K562 (cell line): Measurements from ENCODE around the gene TRIM44. TPM values are rescaled to one million over a fixed set of nuclear protein-coding genes. Genes with fewer than 3 reads are reported as not detected.

Source experiments
- ARID4B ChIP-seq: sonication (generic); formaldehyde crosslinking; IDR thresholded peaks from 2 replicates; pipeline ENCODE4 v1.8.0; 2022; ENCODE audit warnings: mild to moderate bottlenecking, missing genetic modification reagents
- CC2D1A ChIP-seq: fragments of 450-650 bp; IDR thresholded peaks from 2 replicates; pipeline ENCODE4 v1.6.1; 2017; ENCODE audit warnings: mild to moderate bottlenecking
- CTCF ChIP-seq, 3 experiments: IDR thresholded peaks in 2 of 3; conservative IDR thresholded peaks in 1 of 3; 2 replicates each; pipeline ENCODE4 v1.5.1; 2011 to 2012; ENCODE audit warnings: low read length in 3 of 3, mild to moderate bottlenecking in 3 of 3, control low read depth in 2 of 3, improper control_type of control experiment in 1 of 3, inconsistent platforms in 1 of 3, low read depth in 1 of 3, mixed read lengths in 1 of 3, moderate library complexity in 1 of 3; ENCODE audit not compliant: insufficient read depth in 2 of 3
- HDAC6 ChIP-seq: IDR thresholded peaks from 2 replicates; pipeline ENCODE4 v1.6.1; 2012; ENCODE audit warnings: low read depth, mild to moderate bottlenecking, control low read depth, inconsistent platforms, low read length, moderate library complexity
- PTBP1 ChIP-seq: fragments of 200-400 bp; formaldehyde crosslinking; IDR thresholded peaks from 2 replicates; pipeline ENCODE4 v1.6.1; 2017; ENCODE audit warnings: low read depth, low read length
- RAD51 ChIP-seq: fragments of 450-650 bp; IDR thresholded peaks from 2 replicates; pipeline ENCODE4 v1.7.1; 2016; ENCODE audit warnings: low read depth, mild to moderate bottlenecking, borderline replicate concordance
- RBM22 ChIP-seq: fragments of 200-400 bp; formaldehyde crosslinking; IDR thresholded peaks from 2 replicates; pipeline ENCODE4 v1.6.1; 2018; ENCODE audit warnings: low read length, low read depth; ENCODE audit not compliant: poor library complexity, severe bottlenecking
- STAT5A ChIP-seq: IDR thresholded peaks from 2 replicates; pipeline ENCODE4 v1.6.1; 2012; ENCODE audit warnings: low read length, inconsistent platforms, borderline replicate concordance
- TFE3 ChIP-seq: fragments of 450-650 bp; formaldehyde crosslinking; IDR thresholded peaks from 2 replicates; pipeline ENCODE4 v1.4.0; 2020; ENCODE audit warnings: mild to moderate bottlenecking, mixed read lengths
- ZMIZ1 ChIP-seq, 2 experiments: fragments of 150-350 bp in 1 of 2; IDR thresholded peaks; 2 replicates each; pipeline ENCODE4 v1.6.1; 2012 to 2016; ENCODE audit warnings: low read depth in 2 of 2, low read length in 2 of 2, mild to moderate bottlenecking in 1 of 2, moderate library complexity in 1 of 2
- ZNF175 ChIP-seq: fragments of 200-800 bp; sonication (Bioruptor generic); IDR thresholded peaks from 2 replicates; pipeline ENCODE4 v1.6.1; 2016; ENCODE audit warnings: low read depth, mild to moderate bottlenecking, missing genetic modification characterization, missing compliant biosample characterization
- ZNF277 ChIP-seq: fragments of 250-450 bp; sonication (Bioruptor Pico); IDR thresholded peaks from 2 replicates; pipeline ENCODE4 v1.8.0; 2022; ENCODE audit warnings: inconsistent platforms, mild to moderate bottlenecking, moderate library complexity, borderline replicate concordance
- polyA plus RNA-seq, 8 experiments: library from polyadenylated mRNA; depleted of rRNA in 4 of 8; stranded (reverse) in 5 of 8; unstranded in 3 of 8; fragments of >200 nt; fragmentation: Nextera tagmentation in 2 of 8; fragmentation: Illumina TruSeq in 1 of 8; extraction: Ambion mirVana in 2 of 8; extraction: Trizol in 1 of 8; gene quantifications; 2 replicates each; pipeline versions ENCODE4 v1.2.1 to v1.2.3, GENCODE V29; 2011 to 2014; ENCODE audit warnings: inconsistent platforms in 1 of 8, missing spikeins in 1 of 8
- total RNA-seq, 7 experiments: library from RNA; depleted of rRNA in 6 of 7; stranded (reverse); fragments of >200 nt in 6 of 7; fragmentation: Illumina TruSeq in 2 of 7; extraction: Trizol in 2 of 7; gene quantifications; 2 replicates each; pipeline versions ENCODE4 v1.2.1 to v1.2.3, GENCODE V29; 2011 to 2021; ENCODE audit warnings: low replicate concordance in 1 of 7

Gene TRIM44
- total and polyA plus RNA-seq, 9 of the 15 experiments (the other 6 are each of a cell fraction or from before 2014, with no cell fraction given): 8.3 to 105 (median 37.2) TPM

GRCh38 chr11:35663408-35663702, 780 bp downstream of the TRIM44 start (continued):
- TF ChIP-seq ARID4B (CRISPR knock-in tag): no peak; the same call in 1 of the 2 replicates
- no peak for TF ChIP-seq ZMIZ1 (IDR thresholded peaks at IDR 0.05; ENCODE audit: low read depth in 2 of 2, low read length in 2 of 2)
- TF ChIP-seq STAT5A: no peak
- TF ChIP-seq TFE3 (CRISPR knock-in tag): no peak
- TF ChIP-seq RAD51: no peak
- no peak for TF ChIP-seq ZNF175 (CRISPR knock-in tag)
- TF ChIP-seq HDAC6: no peak
- TF ChIP-seq ZNF277 (CRISPR knock-in tag): no peak
- peak; percentile 76; the same call in 1 of the 2 replicates for TF ChIP-seq CC2D1A
- TF ChIP-seq CTCF (IDR thresholded peaks at IDR 0.05 in 2 of 3, conservative IDR thresholded peaks at IDR 0.05 in 1 of 3; ENCODE audit: insufficient read depth in 2 of 3, low read depth in 1 of 3, low read length in 3 of 3): no peak
- TF ChIP-seq RBM22: no peak
- no peak for TF ChIP-seq PTBP1
